ENCODE data around the gene NAT10. TPM values are rescaled to one million over a fixed set of nuclear protein-coding genes. Genes with fewer than 3 reads are reported as not detected.
A peak's percentile ranks its signal among the peaks of the same experiment; 100 is the strongest.

The NAT10 gene
- total RNA-seq, 4 donors from 2014 or later: 41.2 to 59.8 (median 48.2) TPM

DNA sequence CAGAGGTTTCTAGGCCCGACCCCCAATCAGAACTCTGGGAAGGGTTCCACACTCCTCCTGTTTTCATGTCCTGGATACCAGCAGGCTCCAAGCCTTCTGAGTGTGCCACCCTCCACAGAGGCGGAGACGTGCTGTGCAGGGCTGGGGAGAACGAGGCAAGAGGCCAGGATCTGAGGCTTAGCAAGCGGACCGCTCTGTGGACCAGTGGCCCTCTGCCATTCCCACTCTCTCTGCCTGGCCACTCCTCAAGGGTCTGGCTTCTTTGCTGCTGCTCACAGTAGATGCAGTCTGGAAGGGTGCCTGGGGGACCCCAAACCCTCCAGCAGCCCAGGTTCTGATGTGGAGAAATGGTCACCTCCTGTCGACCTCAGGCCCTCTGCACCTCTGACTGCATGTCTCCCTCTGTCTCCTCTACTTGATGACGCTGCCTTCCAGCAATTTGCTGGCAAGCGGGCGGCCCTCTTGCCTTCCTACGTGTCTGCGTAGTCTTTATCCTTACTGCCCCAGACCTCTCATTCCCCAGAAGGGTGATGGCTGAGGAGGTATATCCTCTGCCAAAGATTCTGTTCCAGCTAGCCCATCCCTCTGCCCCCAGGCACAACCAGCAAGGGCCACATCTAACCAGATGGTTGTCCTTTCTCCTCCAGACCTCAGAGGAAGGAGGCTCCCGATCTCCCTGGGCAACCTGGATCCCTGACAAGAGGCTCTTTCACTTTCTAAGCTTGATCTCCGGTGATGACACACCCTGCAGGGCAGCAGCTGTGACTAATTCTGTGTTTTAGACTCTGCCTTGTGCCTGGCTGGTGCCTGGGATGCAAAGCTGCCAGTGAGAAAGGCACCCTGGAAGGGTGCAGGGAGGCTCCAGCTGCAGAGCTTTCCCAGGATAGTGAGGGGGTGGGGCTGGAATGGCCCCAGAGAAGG, 87.3 kb downstream of the NAT10 start:
- Histone ChIP-seq H3K27ac (peak overlapping the region; percentile 73), H3K9me3 (no peaks in the 10 kb centered on the region), H3K36me3 (no peaks in the 10 kb centered on the region), H3K4me3 (no peak overlapping the region), H3K27me3 (no peaks in the 10 kb centered on the region), H3K4me1 (peaks cover 26% of the 10 kb centered on the region)
- 33% methylated on average over 7 of the region's 14 CpGs for WGBS
- TF ChIP-seq POLR2AphosphoS5 (IDR thresholded peaks at IDR 0.05) (peak in 2 of 3 donors; percentile 15 to 20), CTCF (IDR thresholded peaks at IDR 0.05) (no peak)
- peak in 1 of 2 donors; percentile 80 for DNase-seq (ENCODE audit: low spot score in 2 of 2)

DNA sequence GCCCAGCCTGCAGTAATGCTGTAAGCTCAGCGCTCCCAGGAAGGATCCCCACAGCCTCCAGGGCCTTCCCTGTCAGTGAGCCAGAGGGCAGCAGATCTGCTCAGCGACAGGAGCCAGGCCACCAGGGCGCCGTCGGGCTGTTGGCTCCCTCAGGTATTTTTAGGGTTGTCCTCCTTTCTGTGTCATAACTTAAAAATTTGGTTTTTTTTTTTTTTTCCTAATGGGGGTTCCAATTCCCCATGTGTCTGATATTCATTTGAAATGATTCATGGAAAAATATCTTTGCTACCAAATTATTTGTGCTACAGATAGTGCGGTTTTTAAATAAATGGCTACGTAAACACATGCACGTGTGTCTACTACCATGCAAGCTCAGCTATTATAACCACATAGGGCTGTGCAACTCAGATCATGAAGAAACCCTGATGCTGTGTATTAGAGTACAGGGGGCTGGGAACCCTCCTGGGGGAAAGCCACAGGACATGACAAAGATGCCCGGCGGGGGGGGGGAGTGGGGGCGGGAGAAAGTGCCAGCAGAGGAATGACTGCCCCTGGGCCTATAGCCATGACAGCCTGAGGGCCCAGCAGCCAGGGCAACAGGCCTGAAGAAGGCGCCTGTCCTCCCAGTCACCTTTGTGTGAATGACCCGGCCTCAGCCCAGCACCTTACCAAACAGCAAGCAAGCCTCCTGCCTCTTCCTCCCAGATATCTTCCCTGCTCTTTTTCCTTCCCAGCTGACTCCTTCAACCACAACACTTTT, 89.3 kb downstream of the NAT10 start:
- H3K4me3 ChIP-seq: no peak overlapping the region
- no peaks in the 10 kb centered on the region for H3K27me3 ChIP-seq
- no peak for DNase-seq (ENCODE audit: low spot score in 2 of 2)
- TF ChIP-seq CTCF (IDR thresholded peaks at IDR 0.05): no peak
- TF ChIP-seq POLR2AphosphoS5 (IDR thresholded peaks at IDR 0.05): no peak
- TF ChIP-seq EP300 (IDR thresholded peaks at IDR 0.05): no peak
- TF ChIP-seq POLR2A (IDR thresholded peaks at IDR 0.05): no peak
- WGBS: 87% methylated on average over 11 of the region's 13 CpGs
- no peaks in the 10 kb centered on the region for H3K9me3 ChIP-seq
- H3K36me3 ChIP-seq: no peaks in the 10 kb centered on the region
- H3K27ac ChIP-seq: no peak overlapping the region
- H3K4me1 ChIP-seq: peaks cover 26% of the 10 kb centered on the region

Other genes with a start within 250 kb of the NAT10 start
- gene LMO2, start 213.6 kb upstream of the NAT10 start, total RNA-seq: 10 to 100 TPM in 1 of 4 donors, 1 to 10 TPM in 3; 2.1 to 11.1 (median 7.0) TPM
- gene CAPRIN1, start 53.9 kb upstream of the NAT10 start, total RNA-seq: 100 to 1,000 TPM; 109 to 137 (median 117) TPM

All from suprapubic skin (tissue), 4 donors.